Measurements from ENCODE around the gene NXNL1. TPM values are rescaled to one million over a fixed set of nuclear protein-coding genes. Genes with fewer than 3 reads are reported as not detected.

Gene NXNL1
- total RNA-seq, 1 donor from 2014 or later: not detected

DNA sequence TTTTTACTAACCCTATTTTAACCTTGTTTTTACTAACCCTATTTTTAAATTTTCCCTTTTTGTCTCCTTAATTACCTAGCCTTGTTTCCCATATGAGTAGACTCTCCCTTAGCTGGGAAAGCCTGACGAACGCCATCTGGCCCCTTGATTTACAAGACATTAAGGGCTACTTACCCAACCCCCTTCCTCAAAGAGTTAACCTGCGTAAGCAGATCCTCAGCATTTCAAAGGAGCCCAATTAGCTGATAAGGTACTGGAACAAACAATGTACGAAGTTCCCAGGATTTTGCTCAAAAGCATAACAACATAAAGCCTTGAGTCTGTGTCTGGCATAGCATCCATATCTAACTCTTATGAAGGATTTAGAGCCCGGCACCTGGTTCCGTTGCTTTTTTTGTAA lies 45.6 kb downstream of the NXNL1 start:
- H3K36me3 ChIP-seq (ENCODE audit: control insufficient read depth, insufficient read depth, low read length): no peaks in the 10 kb centered on the region
- TF ChIP-seq, protein P1, sequence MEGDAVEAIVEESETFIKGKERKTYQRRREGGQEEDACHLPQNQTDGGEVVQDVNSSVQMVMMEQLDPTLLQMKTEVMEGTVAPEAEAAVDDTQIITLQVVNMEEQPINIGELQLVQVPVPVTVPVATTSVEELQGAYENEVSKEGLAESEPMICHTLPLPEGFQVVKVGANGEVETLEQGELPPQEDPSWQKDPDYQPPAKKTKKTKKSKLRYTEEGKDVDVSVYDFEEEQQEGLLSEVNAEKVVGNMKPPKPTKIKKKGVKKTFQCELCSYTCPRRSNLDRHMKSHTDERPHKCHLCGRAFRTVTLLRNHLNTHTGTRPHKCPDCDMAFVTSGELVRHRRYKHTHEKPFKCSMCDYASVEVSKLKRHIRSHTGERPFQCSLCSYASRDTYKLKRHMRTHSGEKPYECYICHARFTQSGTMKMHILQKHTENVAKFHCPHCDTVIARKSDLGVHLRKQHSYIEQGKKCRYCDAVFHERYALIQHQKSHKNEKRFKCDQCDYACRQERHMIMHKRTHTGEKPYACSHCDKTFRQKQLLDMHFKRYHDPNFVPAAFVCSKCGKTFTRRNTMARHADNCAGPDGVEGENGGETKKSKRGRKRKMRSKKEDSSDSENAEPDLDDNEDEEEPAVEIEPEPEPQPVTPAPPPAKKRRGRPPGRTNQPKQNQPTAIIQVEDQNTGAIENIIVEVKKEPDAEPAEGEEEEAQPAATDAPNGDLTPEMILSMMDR (IDR thresholded peaks at IDR 0.05; ENCODE audit: insufficient read depth, low read length, severe bottlenecking): no peak

DNA sequence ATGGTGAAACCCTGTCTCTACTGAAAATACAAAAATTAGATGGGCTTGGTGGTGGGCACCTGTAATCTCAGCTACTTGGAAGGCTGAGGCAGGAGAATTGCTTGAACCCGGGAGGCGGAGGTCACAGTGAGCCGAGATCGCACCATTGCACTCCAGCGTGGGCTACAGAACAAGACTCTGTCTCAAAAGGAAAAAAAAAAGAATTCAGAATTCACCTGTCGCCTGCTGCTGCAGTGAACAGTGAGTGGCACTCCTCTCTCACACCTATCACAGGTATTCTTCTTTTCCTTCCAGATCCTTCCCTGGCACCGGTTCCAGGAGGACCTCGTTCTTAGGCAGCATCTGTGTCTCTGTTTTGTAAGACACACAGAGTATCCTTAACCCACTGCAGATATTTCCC lies 46.6 kb downstream of the NXNL1 start:
- Histone ChIP-seq H3K4me3 (ENCODE audit: low read depth, low read length) (no peak overlapping the region), H3K27me3 (ENCODE audit: control insufficient read depth, insufficient read depth, low read length) (no peaks in the 10 kb centered on the region), H3K36me3 (ENCODE audit: control insufficient read depth, insufficient read depth, low read length) (no peaks in the 10 kb centered on the region)
- TF ChIP-seq, protein P1 (IDR thresholded peaks at IDR 0.05; ENCODE audit: insufficient read depth, low read length, severe bottlenecking): no peak
- no peak for DNase-seq (ENCODE audit: low read depth)
- no peak for FAIRE-seq

More for the DNA sequence above, 45.6 kb downstream of the NXNL1 start:
- no peak for DNase-seq (ENCODE audit: low read depth)
- Histone ChIP-seq H3K4me3 (ENCODE audit: low read depth, low read length) (no peak overlapping the region), H3K27me3 (ENCODE audit: control insufficient read depth, insufficient read depth, low read length) (no peaks in the 10 kb centered on the region)
- FAIRE-seq: no peak

DNA sequence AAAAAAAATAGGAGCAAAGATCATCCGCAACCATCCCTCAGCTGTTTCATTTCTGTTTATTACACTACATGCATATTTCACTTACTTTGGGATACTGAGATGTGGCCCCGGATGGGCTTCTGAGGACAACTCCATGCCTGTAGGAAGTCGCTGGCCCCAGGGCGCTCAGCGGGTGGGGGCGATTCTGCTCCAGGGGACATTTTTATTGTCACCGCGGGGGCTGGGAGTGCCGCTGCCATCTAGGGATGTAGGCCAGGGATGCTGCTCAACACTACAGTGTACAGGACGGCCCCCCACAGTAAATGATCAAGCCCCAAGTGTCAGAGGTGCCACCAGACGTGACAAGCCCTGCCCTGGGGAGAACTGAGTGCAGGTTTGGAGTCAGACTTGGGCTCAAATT lies 48.9 kb downstream of the NXNL1 start:
- no peak for DNase-seq (ENCODE audit: low read depth)
- TF ChIP-seq, protein P1 (IDR thresholded peaks at IDR 0.05; ENCODE audit: insufficient read depth, low read length, severe bottlenecking): no peak
- Histone ChIP-seq H3K27me3 (ENCODE audit: control insufficient read depth, insufficient read depth, low read length) (no peaks in the 10 kb centered on the region), H3K4me3 (ENCODE audit: low read depth, low read length) (no peak overlapping the region), H3K36me3 (ENCODE audit: control insufficient read depth, insufficient read depth, low read length) (no peaks in the 10 kb centered on the region)
- no peak for FAIRE-seq

DNA sequence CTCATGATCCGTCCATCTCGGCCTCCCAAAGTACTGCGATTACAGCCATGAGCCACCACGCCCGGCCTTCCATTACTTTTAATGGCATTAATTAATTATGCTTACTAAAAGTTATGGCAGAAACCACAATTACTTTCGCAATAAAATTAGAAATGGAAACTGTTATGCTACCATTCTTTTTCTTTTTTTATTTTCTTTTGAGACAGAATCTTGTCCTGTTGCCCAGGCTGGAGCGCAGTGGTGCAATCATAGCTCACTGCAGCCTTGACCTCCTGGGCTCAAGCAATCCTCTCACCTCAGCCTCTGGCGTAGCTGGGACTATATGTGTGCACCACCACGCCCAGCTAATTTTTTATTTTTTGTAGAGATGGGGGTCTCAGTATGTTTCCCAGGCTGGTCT lies 50.7 kb downstream of the NXNL1 start:
- H3K27me3 ChIP-seq (ENCODE audit: control insufficient read depth, insufficient read depth, low read length): no peaks in the 10 kb centered on the region
- DNase-seq (ENCODE audit: low read depth): no peak
- no peak for FAIRE-seq

DNA sequence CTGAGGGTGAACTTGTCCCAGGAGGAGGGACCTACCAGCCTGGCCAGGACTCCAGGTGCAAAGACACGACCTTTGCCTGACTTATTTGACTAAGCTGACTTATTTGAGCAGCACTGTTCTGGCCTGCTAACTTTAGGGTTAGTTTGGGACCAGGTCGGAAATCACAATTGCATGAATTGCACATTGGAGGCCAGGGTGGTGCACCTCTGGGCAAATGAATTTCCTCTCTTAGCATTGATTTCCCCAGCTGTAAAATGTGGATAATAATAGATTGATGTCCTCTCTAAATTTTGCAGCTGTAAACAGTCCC lies 53.9 kb downstream of the NXNL1 start:
- no peak overlapping the region for H3K4me3 ChIP-seq (ENCODE audit: low read depth, low read length)

More for the DNA sequence above, 50.7 kb downstream of the NXNL1 start:
- Histone ChIP-seq H3K36me3 (ENCODE audit: control insufficient read depth, insufficient read depth, low read length) (no peaks in the 10 kb centered on the region), H3K4me3 (ENCODE audit: low read depth, low read length) (no peak overlapping the region)
- TF ChIP-seq, protein P1 (IDR thresholded peaks at IDR 0.05; ENCODE audit: insufficient read depth, low read length, severe bottlenecking): no peak

More for the DNA sequence above, 53.9 kb downstream of the NXNL1 start:
- no peaks in the 10 kb centered on the region for H3K27me3 ChIP-seq (ENCODE audit: control insufficient read depth, insufficient read depth, low read length)
- no peaks in the 10 kb centered on the region for H3K36me3 ChIP-seq (ENCODE audit: control insufficient read depth, insufficient read depth, low read length)
- DNase-seq (ENCODE audit: low read depth) (no peak), FAIRE-seq (no peak)
- TF ChIP-seq, protein P1 (IDR thresholded peaks at IDR 0.05; ENCODE audit: insufficient read depth, low read length, severe bottlenecking): no peak

Data from bronchial epithelial cell (primary cell).